HCT116 (cell line): ENCODE measurements around the gene RPTOR. TPM values are rescaled to one million over a fixed set of nuclear protein-coding genes. Genes with fewer than 3 reads are reported as not detected.

Experiments used
- ATAC-seq: fragments of 200-7000 bp; cut with Tn5 transposase; 2 replicates; pipeline ENCODE4 v1.9.1; 2020; ENCODE audit warnings: mild to moderate bottlenecking, moderate library complexity
- BruUV-seq: library from RNA; stranded (reverse); fragments of 400-500 nt; replicated peaks from 2 replicates; lab custom pipeline; 2021; lab: Mats Ljungman, UMichigan
- CTCF ChIA-PET: fragments of 300-600 bp; sonication (Branson Sonifier 250); formaldehyde crosslinking; loops from one replicate; lab custom pipeline; 2021; ENCODE audit warnings: antibody characterized with exemption; lab: Charles Lee
- POLR2A ChIA-PET: fragments of 300-600, 350-600 bp; sonication (Branson Sonifier 250); formaldehyde crosslinking; loops from one replicate; lab custom pipeline; 2021; ENCODE audit warnings: antibody characterized with exemption; lab: Charles Lee
- RAD21 ChIA-PET, 2 experiments: fragments of 300-600 bp; sonication (Branson Sonifier 250); formaldehyde crosslinking; loops; one replicate each; lab custom pipeline; 2023; ENCODE audit warnings: low total read pairs in 2 of 2; ENCODE audit not compliant: uncharacterized antibody in 2 of 2, unreplicated experiment in 2 of 2, low non-redundant PET in 1 of 2; lab: Charles Lee
- DNase-seq: peaks from one replicate; pipeline ENCODE4 v3.0.0-alpha.2; 2010; ENCODE audit warnings: low read depth, low spot score
- H2AFZ ChIP-seq: fragments of 200-600 bp; shearing (Covaris generic), sonication (generic); 2 replicates; pipeline ENCODE4 v1.6.1; 2017; ENCODE audit warnings: low read depth, mixed run types, mixed read lengths, antibody characterized with exemption, low read length; ENCODE audit not compliant: poor library complexity, severe bottlenecking
- H3K27ac ChIP-seq: 2 replicates; pipeline ENCODE4 v1.5.1; 2012; ENCODE audit warnings: low read depth, low read length
- H3K27me3 ChIP-seq: fragments of 200-600 bp; sonication (generic); 2 replicates; pipeline ENCODE4 v1.6.1; 2016; ENCODE audit warnings: mixed run types, low read length, mixed read lengths; ENCODE audit not compliant: insufficient read depth
- H3K36me3 ChIP-seq, 2 experiments: fragments of 200-500 bp in 1 of 2; fragments of 200-600 bp in 1 of 2; sonication (Bioruptor generic) in 1 of 2; sonication (generic) in 1 of 2; 2 replicates each; pipeline versions ENCODE4 v1.5.1 to v1.6.1; 2014 to 2016; ENCODE audit warnings: low read length in 2 of 2, inconsistent platforms in 1 of 2, mixed read lengths in 1 of 2, mixed run types in 1 of 2; ENCODE audit not compliant: insufficient read depth in 2 of 2, control insufficient read depth in 1 of 2
- H3K4me1 ChIP-seq, 2 experiments: fragments of 200-600 bp in 1 of 2; sonication (generic) in 1 of 2; 2 replicates each; pipeline versions ENCODE4 v1.5.1 to v1.6.1; 2012 to 2017; ENCODE audit warnings: low read length in 2 of 2, inconsistent platforms in 1 of 2, mild to moderate bottlenecking in 1 of 2, mixed read lengths in 1 of 2, mixed run types in 1 of 2, moderate library complexity in 1 of 2; ENCODE audit not compliant: insufficient read depth in 2 of 2, control insufficient read depth in 1 of 2
- H3K4me2 ChIP-seq: fragments of 200-600 bp; sonication (generic); 2 replicates; pipeline ENCODE4 v1.6.1; 2017; ENCODE audit warnings: mixed run types, low read length, mixed read lengths
- H3K4me3 ChIP-seq, 2 experiments: fragments of 200-600 bp in 1 of 2; sonication (generic) in 1 of 2; replicated peaks in 1 of 2; 2 replicates each; pipeline ENCODE4 v1.5.1; 2011 to 2016; ENCODE audit warnings: low read length in 2 of 2, control low read depth in 1 of 2, low read depth in 1 of 2, mild to moderate bottlenecking in 1 of 2, mixed read lengths in 1 of 2, mixed run types in 1 of 2
- H3K79me2 ChIP-seq: fragments of 200-600 bp; sonication (generic); 2 replicates; pipeline ENCODE4 v1.6.1; 2017; ENCODE audit warnings: mild to moderate bottlenecking, mixed run types, low read length, moderate library complexity, mixed read lengths; ENCODE audit not compliant: insufficient read depth
- H3K9ac ChIP-seq: fragments of 200-600 bp; sonication (generic); 2 replicates; pipeline ENCODE4 v1.6.1; 2016; ENCODE audit warnings: low read length, mixed read lengths
- H3K9me2 ChIP-seq: fragments of 200-600 bp; sonication (generic), shearing (Covaris generic); 2 replicates; pipeline ENCODE4 v1.6.1; 2017; ENCODE audit warnings: mixed run types, mild to moderate bottlenecking, moderate library complexity; ENCODE audit not compliant: insufficient read depth
- H3K9me3 ChIP-seq, 2 experiments: fragments of 200-500 bp in 1 of 2; fragments of 200-600 bp in 1 of 2; sonication (Bioruptor generic) in 1 of 2; sonication (generic) in 1 of 2; 2 replicates each; pipeline ENCODE4 v1.6.1; 2014 to 2017; ENCODE audit warnings: low read length in 2 of 2, mixed read lengths in 2 of 2, inconsistent platforms in 1 of 2, low read depth in 1 of 2, mild to moderate bottlenecking in 1 of 2, mixed run types in 1 of 2, moderate library complexity in 1 of 2; ENCODE audit not compliant: control insufficient read depth in 1 of 2, insufficient read depth in 1 of 2
- H4K20me1 ChIP-seq: fragments of 200-600 bp; sonication (generic), shearing (Covaris generic); 2 replicates; pipeline ENCODE4 v1.6.1; 2017; ENCODE audit warnings: mixed run types, mild to moderate bottlenecking, moderate library complexity; ENCODE audit not compliant: insufficient read depth
- CBX3 ChIP-seq: IDR thresholded peaks from 2 replicates; pipeline ENCODE4 v1.6.1; 2012; ENCODE audit warnings: low read depth
- CEBPB ChIP-seq: IDR thresholded peaks from 2 replicates; pipeline ENCODE4 v1.6.1; 2012; ENCODE audit warnings: low read depth
- EZH2 ChIP-seq: fragments of 200-600 bp; sonication (generic); IDR thresholded peaks from 2 replicates; pipeline ENCODE4 v1.6.1; 2017; ENCODE audit warnings: antibody characterized with exemption, mixed run types
- EZH2phosphoT487 ChIP-seq: fragments of 200-600 bp; IDR thresholded peaks from 2 replicates; pipeline ENCODE4 v1.6.1; 2018; ENCODE audit warnings: antibody characterized with exemption, borderline replicate concordance
- FOSL1 ChIP-seq: IDR thresholded peaks from 2 replicates; pipeline ENCODE4 v1.6.1; 2012; ENCODE audit warnings: low read depth
- JUND ChIP-seq: IDR thresholded peaks from 2 replicates; pipeline ENCODE4 v1.6.1; 2012
- POLR2A ChIP-seq: IDR thresholded peaks from 2 replicates; pipeline ENCODE4 v1.7.0; 2011; ENCODE audit warnings: borderline replicate concordance; ENCODE audit not compliant: insufficient read depth, insufficient read length; ENCODE audit errors: extremely low read depth
- POLR2AphosphoS5 ChIP-seq: IDR thresholded peaks from 2 replicates; pipeline ENCODE4 v1.6.1; 2011; ENCODE audit warnings: mild to moderate bottlenecking, low read depth, low read length, moderate library complexity
- SIN3A ChIP-seq: IDR thresholded peaks from 2 replicates; pipeline ENCODE4 v1.6.1; 2012; ENCODE audit warnings: low read depth
- SRF ChIP-seq: IDR thresholded peaks from 2 replicates; pipeline ENCODE4 v1.6.1; 2012; ENCODE audit warnings: low read depth
- ZBTB33 ChIP-seq: IDR thresholded peaks from 2 replicates; pipeline ENCODE4 v1.6.1; 2011; ENCODE audit warnings: mild to moderate bottlenecking, low read length, moderate library complexity; ENCODE audit not compliant: insufficient replicate concordance; ENCODE audit errors: extremely low read depth
- ZNF274 ChIP-seq: fragments of 200-500 bp; sonication (Bioruptor generic); IDR thresholded peaks from 2 replicates; pipeline ENCODE4 v1.6.1; 2014; ENCODE audit warnings: mild to moderate bottlenecking, low read depth, low read length, inconsistent platforms
- intact Hi-C: fragments of 100-400 bp; cut with micrococcal nuclease; formaldehyde crosslinking; loops from 2 replicates; pipeline ENCODE4 v1.10.0; 2022
- total RNA-seq: library from RNA; stranded (reverse); gene quantifications from one replicate; pipeline ENCODE4 v1.2.1, GENCODE V29; 2021; ENCODE audit not compliant: unreplicated experiment
- TF ChIP-seq, protein P1 (sequence below): IDR thresholded peaks from 2 replicates; pipeline ENCODE4 v1.6.1; 2012; ENCODE audit warnings: low read depth
- TF ChIP-seq, protein P2 (sequence below): IDR thresholded peaks from 2 replicates; pipeline ENCODE4 v1.6.1; 2012
- TF ChIP-seq, protein P3 (sequence below): IDR thresholded peaks from 2 replicates; pipeline ENCODE4 v1.6.1; 2012

Gene RPTOR
- total RNA-seq, 1 experiment from 2014 or later = 69.5 TPM

DNA sequence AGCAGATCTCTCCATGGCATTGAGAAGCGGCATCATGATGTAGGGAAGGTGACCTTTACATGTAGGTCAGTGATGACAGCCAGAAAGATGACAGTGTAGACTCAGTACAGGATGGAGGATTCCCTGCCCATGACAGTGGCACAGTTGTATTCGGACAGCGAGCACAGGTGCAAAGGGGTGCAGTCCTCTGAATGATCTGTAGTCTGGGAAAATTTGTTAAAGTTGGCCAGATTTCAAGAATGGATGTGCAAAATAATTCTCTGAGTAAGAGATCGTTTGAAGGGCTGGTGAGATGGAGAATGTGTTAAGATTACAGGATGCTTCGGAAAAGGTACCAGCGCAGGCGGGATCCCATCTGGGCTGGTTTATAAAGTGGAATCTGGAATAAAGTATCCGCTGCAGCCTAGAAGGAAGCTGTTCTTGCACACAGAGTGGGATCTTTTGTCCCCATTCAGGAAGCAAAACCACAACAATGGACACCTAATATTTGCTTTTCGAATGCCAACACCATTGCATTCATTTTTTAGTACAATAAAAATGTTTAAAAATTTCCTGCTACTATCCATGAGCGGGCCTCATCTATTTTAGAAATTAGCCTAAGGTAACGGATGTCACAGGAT lies 101.2 kb downstream of the RPTOR start:
- BruUV-seq = no TSS peak
- no peak overlapping the region for H3K27ac ChIP-seq
- H2AFZ ChIP-seq = no peak overlapping the region
- no peak overlapping the region for H3K9ac ChIP-seq
- no peak for ATAC-seq
- peaks cover 94% of the 10 kb centered on the region for H3K79me2 ChIP-seq
- DNase-seq = no peak
- CTCF ChIA-PET = no interaction called here
- POLR2A ChIA-PET = no interaction called here
- H3K36me3 ChIP-seq = no peaks in the 10 kb centered on the region
- TF ChIP-seq EZH2phosphoT487 (no peak), JUND (no peak), SIN3A (no peak), CEBPB (no peak)
- TF ChIP-seq, protein P1, sequence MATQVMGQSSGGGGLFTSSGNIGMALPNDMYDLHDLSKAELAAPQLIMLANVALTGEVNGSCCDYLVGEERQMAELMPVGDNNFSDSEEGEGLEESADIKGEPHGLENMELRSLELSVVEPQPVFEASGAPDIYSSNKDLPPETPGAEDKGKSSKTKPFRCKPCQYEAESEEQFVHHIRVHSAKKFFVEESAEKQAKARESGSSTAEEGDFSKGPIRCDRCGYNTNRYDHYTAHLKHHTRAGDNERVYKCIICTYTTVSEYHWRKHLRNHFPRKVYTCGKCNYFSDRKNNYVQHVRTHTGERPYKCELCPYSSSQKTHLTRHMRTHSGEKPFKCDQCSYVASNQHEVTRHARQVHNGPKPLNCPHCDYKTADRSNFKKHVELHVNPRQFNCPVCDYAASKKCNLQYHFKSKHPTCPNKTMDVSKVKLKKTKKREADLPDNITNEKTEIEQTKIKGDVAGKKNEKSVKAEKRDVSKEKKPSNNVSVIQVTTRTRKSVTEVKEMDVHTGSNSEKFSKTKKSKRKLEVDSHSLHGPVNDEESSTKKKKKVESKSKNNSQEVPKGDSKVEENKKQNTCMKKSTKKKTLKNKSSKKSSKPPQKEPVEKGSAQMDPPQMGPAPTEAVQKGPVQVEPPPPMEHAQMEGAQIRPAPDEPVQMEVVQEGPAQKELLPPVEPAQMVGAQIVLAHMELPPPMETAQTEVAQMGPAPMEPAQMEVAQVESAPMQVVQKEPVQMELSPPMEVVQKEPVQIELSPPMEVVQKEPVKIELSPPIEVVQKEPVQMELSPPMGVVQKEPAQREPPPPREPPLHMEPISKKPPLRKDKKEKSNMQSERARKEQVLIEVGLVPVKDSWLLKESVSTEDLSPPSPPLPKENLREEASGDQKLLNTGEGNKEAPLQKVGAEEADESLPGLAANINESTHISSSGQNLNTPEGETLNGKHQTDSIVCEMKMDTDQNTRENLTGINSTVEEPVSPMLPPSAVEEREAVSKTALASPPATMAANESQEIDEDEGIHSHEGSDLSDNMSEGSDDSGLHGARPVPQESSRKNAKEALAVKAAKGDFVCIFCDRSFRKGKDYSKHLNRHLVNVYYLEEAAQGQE = no peak
- H3K4me1 ChIP-seq = peaks cover 6 to 31% of the 10 kb centered on the region in 2 experiments; a peak in 3 of 4 replicates
- H3K4me2 ChIP-seq = no peak overlapping the region
- no peaks in the 10 kb centered on the region for H3K9me2 ChIP-seq
- no peaks in the 10 kb centered on the region for H3K9me3 ChIP-seq
- RAD21 ChIA-PET = no interaction called here
- intact Hi-C loops = no loop called here
- no peaks in the 10 kb centered on the region for H3K27me3 ChIP-seq
- no peak overlapping the region for H3K4me3 ChIP-seq
- H4K20me1 ChIP-seq = peaks cover 10% of the 10 kb centered on the region; the same call in 1 of the 2 replicates

- ATAC-seq = no peak
- BruUV-seq = no TSS peak
- Histone ChIP-seq H3K4me3 (no peak overlapping the region), H3K36me3 (no peaks in the 10 kb centered on the region), H3K27me3 (no peaks in the 10 kb centered on the region), H3K79me2 (peaks cover 94% of the 10 kb centered on the region), H3K9ac (no peak overlapping the region), H3K4me2 (no peak overlapping the region), H4K20me1 (peaks cover 10% of the 10 kb centered on the region; the same call in 1 of the 2 replicates), H3K9me3 (no peaks in the 10 kb centered on the region), H3K9me2 (no peaks in the 10 kb centered on the region), H3K4me1 (peaks cover 6 to 31% of the 10 kb centered on the region in 2 experiments; a peak in 3 of 4 replicates), H2AFZ (no peak overlapping the region), H3K27ac (no peak overlapping the region)
- ChIA-PET RAD21 (no interaction called here), POLR2A (no interaction called here), CTCF (no interaction called here)
- no peak for DNase-seq
- intact Hi-C loops = no loop called here
- TF ChIP-seq, protein P2, sequence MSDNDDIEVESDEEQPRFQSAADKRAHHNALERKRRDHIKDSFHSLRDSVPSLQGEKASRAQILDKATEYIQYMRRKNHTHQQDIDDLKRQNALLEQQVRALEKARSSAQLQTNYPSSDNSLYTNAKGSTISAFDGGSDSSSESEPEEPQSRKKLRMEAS = no peak
- TF ChIP-seq CBX3 (no peak), ZNF274 (no peak), SRF (no peak), ZBTB33 (no peak), EZH2 (no peak), POLR2AphosphoS5 (no peak), FOSL1 (no peak), POLR2A (no peak)
- TF ChIP-seq, protein P3, sequence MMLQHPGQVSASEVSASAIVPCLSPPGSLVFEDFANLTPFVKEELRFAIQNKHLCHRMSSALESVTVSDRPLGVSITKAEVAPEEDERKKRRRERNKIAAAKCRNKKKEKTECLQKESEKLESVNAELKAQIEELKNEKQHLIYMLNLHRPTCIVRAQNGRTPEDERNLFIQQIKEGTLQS = no peak
These were observed 101.7 kb downstream of the RPTOR start for GRCh38 chr17:80646328-80646727.
